K562 (cell line): Measurements from ENCODE around the gene TFF2. TPM values are rescaled to one million over a fixed set of nuclear protein-coding genes. Genes with fewer than 3 reads are reported as not detected.

Experiments
- ATAC-seq: fragments of 200-7000 bp; cut with Tn5 transposase; 3 replicates; pipeline ENCODE4 v1.9.1; 2020; ENCODE audit warnings: moderate library complexity
- BruUV-seq: library from RNA; stranded (reverse); fragments of 400-500 nt; replicated peaks from 2 replicates; lab custom pipeline; 2021; lab: Mats Ljungman, UMichigan
- CTCF ChIA-PET: fragments of 300-600 bp; formaldehyde crosslinking; extraction: SDS; loops from one replicate; lab custom pipeline; 2021; ENCODE audit warnings: low intra/inter-chr PET ratio; lab: Yijun Ruan, JAX
- POLR2A ChIA-PET: fragments of 300-600, 350-650 bp; sonication (Branson Sonifier 250); formaldehyde crosslinking; extraction: SDS; loops from one replicate; lab custom pipeline; 2021; ENCODE audit warnings: antibody characterized with exemption, inconsistent platforms; lab: Yijun Ruan, JAX
- DNase-seq, 4 experiments: peaks; one replicate each; pipeline versions ENCODE4 v3.0.0 to v3.0.0-alpha.2; 2011 to 2018; ENCODE audit warnings: low spot score in 3 of 4, mixed read lengths in 3 of 4; ENCODE audit errors: extremely low read depth in 1 of 4
- FAIRE-seq: peaks from 2 replicates; lab custom pipeline; 2011; peaks lifted over from hg19 to GRCh38; lab: Jason Lieb, UNC
- H2AFZ ChIP-seq: 2 replicates; pipeline ENCODE4 v1.6.0; 2011; ENCODE audit warnings: low read depth, low read length, control low read depth, inconsistent platforms
- H3K27ac ChIP-seq: fragments of 200-600 bp; 3 replicates; pipeline ENCODE4 v1.8.0; 2011; ENCODE audit warnings: low read depth, mild to moderate bottlenecking, control low read depth, inconsistent platforms, low read length, moderate library complexity, mixed read lengths; ENCODE audit errors: extremely low read depth
- H3K27me3 ChIP-seq, 2 experiments: fragments of 300-600 bp in 1 of 2; 2 replicates in 1 of 2; 3 replicates in 1 of 2; pipeline versions ENCODE4 v1.6.0 to v1.8.0; 2011; ENCODE audit warnings: inconsistent platforms in 2 of 2, low read length in 2 of 2, mild to moderate bottlenecking in 1 of 2, mixed read lengths in 1 of 2, moderate library complexity in 1 of 2; ENCODE audit not compliant: control insufficient read depth in 2 of 2, insufficient read depth in 2 of 2
- H3K36me3 ChIP-seq: fragments of 300-600 bp; 3 replicates; pipeline ENCODE4 v1.8.0; 2011; ENCODE audit warnings: mild to moderate bottlenecking, low read length, inconsistent platforms; ENCODE audit not compliant: control insufficient read depth, insufficient read depth
- H3K4me1 ChIP-seq, 2 experiments: fragments of 200-600 bp in 1 of 2; replicated peaks in 1 of 2; 2 replicates in 1 of 2; 3 replicates in 1 of 2; pipeline versions ENCODE4 v1.5.1 to v1.8.0; 2011; ENCODE audit warnings: inconsistent platforms in 2 of 2, low read length in 2 of 2, mild to moderate bottlenecking in 1 of 2, mixed read lengths in 1 of 2, moderate library complexity in 1 of 2; ENCODE audit not compliant: control insufficient read depth in 2 of 2, insufficient read depth in 2 of 2
- H3K4me2 ChIP-seq: 2 replicates; pipeline ENCODE4 v1.6.1; 2011; ENCODE audit warnings: low read length, control low read depth, inconsistent platforms, mixed read lengths; ENCODE audit not compliant: insufficient read depth
- H3K4me3 ChIP-seq: fragments of 200-600 bp; sonication (generic), shearing (Covaris generic); 2 replicates; pipeline ENCODE4 v1.5.1; 2016; ENCODE audit warnings: control low read depth, inconsistent platforms
- H3K79me2 ChIP-seq: fragments of 200-600 bp; 3 replicates; pipeline ENCODE4 v1.8.0; 2011; ENCODE audit warnings: low read length, inconsistent platforms; ENCODE audit not compliant: control insufficient read depth, insufficient read depth
- H3K9ac ChIP-seq, 2 experiments: 2 replicates each; pipeline versions ENCODE4 v1.6.0 to v1.6.1; 2011; ENCODE audit warnings: low read depth in 2 of 2, low read length in 2 of 2, control low read depth in 1 of 2, inconsistent platforms in 1 of 2, mild to moderate bottlenecking in 1 of 2, mixed read lengths in 1 of 2; ENCODE audit not compliant: insufficient read depth in 1 of 2
- H3K9me1 ChIP-seq: one replicate; pipeline ENCODE4 v1.6.0; 2011; ENCODE audit warnings: inconsistent platforms, mild to moderate bottlenecking, low read length, moderate library complexity; ENCODE audit not compliant: control insufficient read depth, insufficient read depth
- H3K9me3 ChIP-seq: replicated peaks from 2 replicates; pipeline ENCODE4 v1.5.1; 2011; ENCODE audit warnings: low read depth, low read length, inconsistent platforms; ENCODE audit not compliant: control insufficient read depth, insufficient read depth
- H4K20me1 ChIP-seq: replicated peaks from 2 replicates; pipeline ENCODE4 v1.6.1; 2011; ENCODE audit warnings: low read length, inconsistent platforms, mixed read lengths; ENCODE audit not compliant: control insufficient read depth, insufficient read depth
- ATF7 ChIP-seq: fragments of 450-650 bp; IDR thresholded peaks from 2 replicates; pipeline ENCODE4 v1.7.1; 2014; ENCODE audit warnings: mild to moderate bottlenecking, moderate library complexity
- BRCA1 ChIP-seq, 2 experiments: fragments of 450-650 bp in 1 of 2; sonication (generic) in 1 of 2; formaldehyde crosslinking in 1 of 2; IDR thresholded peaks; 2 replicates each; pipeline versions ENCODE4 v1.5.0 to v1.6.1; 2017 to 2020; ENCODE audit warnings: mild to moderate bottlenecking in 1 of 2, missing genetic modification reagents in 1 of 2
- MAFK ChIP-seq: IDR thresholded peaks from 2 replicates; pipeline ENCODE4 v1.6.1; 2011; ENCODE audit warnings: low read length, improper control_type of control experiment
- NFIC ChIP-seq: fragments of 450-650 bp; IDR thresholded peaks from 2 replicates; pipeline ENCODE4 v1.6.1; 2017; ENCODE audit warnings: mild to moderate bottlenecking, inconsistent platforms
- POLR2B ChIP-seq: fragments of 450-650 bp; IDR thresholded peaks from 2 replicates; pipeline ENCODE4 v1.6.1; 2018; ENCODE audit warnings: low read depth; ENCODE audit not compliant: partially characterized antibody
- TBP ChIP-seq: optimal IDR thresholded peaks from 2 replicates; pipeline ENCODE3; 2011; ENCODE audit warnings: low read depth, low read length, improper control_type of control experiment
- ZNF830 ChIP-seq: fragments of 250-450 bp; sonication (Bioruptor Pico); IDR thresholded peaks from 2 replicates; pipeline ENCODE4 v1.5.0; 2021; ENCODE audit warnings: mild to moderate bottlenecking
- WGBS: fragments of 100-300 bp; shearing (Covaris generic); methylation state at CpG from one replicate; pipeline ENCODE4 v1.1.6; 2016; ENCODE audit warnings: low coverage, mixed read lengths; ENCODE audit not compliant: insufficient coverage; ENCODE audit errors: missing lambda C conversion rate; 5-methylcytosine and 5-hydroxymethylcytosine counted together
- in situ Hi-C: fragments of 300-500 bp; cut with MboI; formaldehyde crosslinking; loops from 4 replicates; pipeline ENCODE4 v1.15.0; 2018; ENCODE audit warnings: inconsistent platforms, mixed read lengths
- intact Hi-C: fragments of 100-400 bp; cut with micrococcal nuclease; formaldehyde crosslinking; loops from 2 replicates; pipeline ENCODE4 v1.14.2; 2022
- polyA plus RNA-seq, 8 experiments: library from polyadenylated mRNA; depleted of rRNA in 4 of 8; stranded (reverse) in 5 of 8; unstranded in 3 of 8; fragments of >200 nt; fragmentation: Nextera tagmentation in 2 of 8; fragmentation: Illumina TruSeq in 1 of 8; extraction: Ambion mirVana in 2 of 8; extraction: Trizol in 1 of 8; gene quantifications; 2 replicates each; pipeline versions ENCODE4 v1.2.1 to v1.2.3, GENCODE V29; 2011 to 2014; ENCODE audit warnings: inconsistent platforms in 1 of 8, missing spikeins in 1 of 8
- total RNA-seq, 7 experiments: library from RNA; depleted of rRNA in 6 of 7; stranded (reverse); fragments of >200 nt in 6 of 7; fragmentation: Illumina TruSeq in 2 of 7; extraction: Trizol in 2 of 7; gene quantifications; 2 replicates each; pipeline versions ENCODE4 v1.2.1 to v1.2.3, GENCODE V29; 2011 to 2021; ENCODE audit warnings: low replicate concordance in 1 of 7
- TF ChIP-seq, protein P1 (sequence below): fragments of 450-650 bp; formaldehyde crosslinking; conservative IDR thresholded peaks from 2 replicates; pipeline ENCODE4 v1.4.0; 2022; ENCODE audit warnings: mild to moderate bottlenecking, missing genetic modification characterization
- TF ChIP-seq, protein P2 (sequence below): fragments of 250-450 bp; sonication (Bioruptor Pico); IDR thresholded peaks from 2 replicates; pipeline ENCODE4 v1.4.0; 2020

TFF2 gene
- total and polyA plus RNA-seq, 9 of the 15 experiments (the other 6 are each of a cell fraction or from before 2014, with no cell fraction given), result not detected

DNA sequence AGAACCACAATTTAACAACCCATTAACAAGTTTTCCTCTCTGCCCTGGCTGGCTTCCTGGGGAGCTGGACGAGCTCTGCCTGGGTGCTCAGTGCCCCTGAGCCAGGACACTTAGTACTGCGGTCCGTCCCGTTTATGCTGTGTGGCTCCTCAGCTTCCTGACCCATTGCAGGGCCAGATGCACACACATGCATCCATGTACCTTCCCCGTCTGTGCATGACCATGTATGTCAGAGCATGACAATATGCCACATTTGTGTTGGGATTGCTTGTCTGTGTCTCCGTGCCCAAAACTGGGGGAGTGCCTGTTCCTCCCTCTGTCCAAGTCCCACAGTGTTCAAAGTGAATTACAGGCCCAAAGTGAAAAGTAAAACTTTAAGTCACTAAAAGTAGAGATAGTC lies 25.9 kb downstream of the TFF2 start:
- DNase-seq (no peak), ATAC-seq (no peak), FAIRE-seq (no peak)
- Histone ChIP-seq H3K27ac (no peak overlapping the region), H3K9me3 (no peaks in the 10 kb centered on the region), H3K27me3 (peaks cover 24 to 36% of the 10 kb centered on the region in 2 experiments; a peak in 4 of 5 replicates), H3K4me3 (no peak overlapping the region), H3K9ac (no peak overlapping the region), H4K20me1 (no peaks in the 10 kb centered on the region), H3K4me2 (no peak overlapping the region), H3K36me3 (no peaks in the 10 kb centered on the region), H2AFZ (no peak overlapping the region), H3K4me1 (no peaks in the 10 kb centered on the region), H3K9me1 (no peaks in the 10 kb centered on the region), H3K79me2 (no peaks in the 10 kb centered on the region)
- ChIA-PET POLR2A (interaction anchor here (0.7 to 1.7 kb wide), 3 partner anchors 10 to 457 kb away, joined by 3 to 8 read pairs (median 3); partner anchors contain the start of gene TFF3), CTCF (no interaction called here)
- intact Hi-C loops, result no loop called here
- in situ Hi-C loops, result no loop called here
- no TSS peak for BruUV-seq
- TF ChIP-seq BRCA1 (IDR thresholded peaks at IDR 0.05) (no peak), BRCA1 (CRISPR knock-in tag; IDR thresholded peaks at IDR 0.05) (no peak), TBP (no peak), ZNF830 (CRISPR knock-in tag) (no peak), MAFK (no peak), POLR2B (no peak), ATF7 (no peak), NFIC (no peak)
- TF ChIP-seq, protein P1, sequence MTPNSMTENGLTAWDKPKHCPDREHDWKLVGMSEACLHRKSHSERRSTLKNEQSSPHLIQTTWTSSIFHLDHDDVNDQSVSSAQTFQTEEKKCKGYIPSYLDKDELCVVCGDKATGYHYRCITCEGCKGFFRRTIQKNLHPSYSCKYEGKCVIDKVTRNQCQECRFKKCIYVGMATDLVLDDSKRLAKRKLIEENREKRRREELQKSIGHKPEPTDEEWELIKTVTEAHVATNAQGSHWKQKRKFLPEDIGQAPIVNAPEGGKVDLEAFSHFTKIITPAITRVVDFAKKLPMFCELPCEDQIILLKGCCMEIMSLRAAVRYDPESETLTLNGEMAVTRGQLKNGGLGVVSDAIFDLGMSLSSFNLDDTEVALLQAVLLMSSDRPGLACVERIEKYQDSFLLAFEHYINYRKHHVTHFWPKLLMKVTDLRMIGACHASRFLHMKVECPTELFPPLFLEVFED, result no peak
- TF ChIP-seq, protein P2, sequence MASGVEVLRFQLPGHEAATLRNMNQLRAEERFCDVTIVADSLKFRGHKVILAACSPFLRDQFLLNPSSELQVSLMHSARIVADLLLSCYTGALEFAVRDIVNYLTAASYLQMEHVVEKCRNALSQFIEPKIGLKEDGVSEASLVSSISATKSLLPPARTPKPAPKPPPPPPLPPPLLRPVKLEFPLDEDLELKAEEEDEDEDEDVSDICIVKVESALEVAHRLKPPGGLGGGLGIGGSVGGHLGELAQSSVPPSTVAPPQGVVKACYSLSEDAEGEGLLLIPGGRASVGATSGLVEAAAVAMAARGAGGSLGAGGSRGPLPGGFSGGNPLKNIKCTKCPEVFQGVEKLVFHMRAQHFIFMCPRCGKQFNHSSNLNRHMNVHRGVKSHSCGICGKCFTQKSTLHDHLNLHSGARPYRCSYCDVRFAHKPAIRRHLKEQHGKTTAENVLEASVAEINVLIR (CRISPR knock-in tag), result no peak
- WGBS, result 2% methylated on average over 6 of the region's 6 CpGs
